ENCODE data around the gene BCL7C. TPM values are rescaled to one million over a fixed set of nuclear protein-coding genes. Genes with fewer than 3 reads are reported as not detected.
A peak's percentile ranks its signal among the peaks of the same experiment; 100 is the strongest.

BCL7C gene
- total and polyA plus RNA-seq, 2 of the 4 experiments (the other 2 are of a cell fraction), result 32.3 to 34.9 TPM

GRCh38 chr16:30924913-30925631, 31.2 kb upstream of the BCL7C start:
- Histone ChIP-seq H3K4me2 (ENCODE audit: low read depth, low read length) (peak overlapping the region; percentile 83), H3K18ac (ENCODE audit: low read depth, low read length) (no peak overlapping the region), H2BK120ac (ENCODE audit: low read depth, low read length) (no peak overlapping the region), H2AK5ac (ENCODE audit: low read depth, low read length) (no peak overlapping the region), H2BK15ac (ENCODE audit: low read depth, low read length) (no peak overlapping the region), H4K91ac (ENCODE audit: insufficient read depth, low read depth, low read length) (no peak overlapping the region), H4K5ac (ENCODE audit: low read depth, low read length) (no peak overlapping the region), H3K27me3 (ENCODE audit: control insufficient read depth, insufficient read depth, low read length) (no peaks in the 10 kb centered on the region), H4K8ac (ENCODE audit: low read depth in 2 of 2, low read length in 2 of 2) (no peak overlapping the region), H3K9ac (ENCODE audit: low read depth, low read length) (peak overlapping the region; percentile 69), H2AFZ (replicated peaks; ENCODE audit: low read length, poor library complexity) (no peak overlapping the region), H3K4ac (ENCODE audit: low read depth, low read length) (no peak overlapping the region), H3K56ac (ENCODE audit: extremely low read depth, insufficient read depth, low read length) (no peak overlapping the region), H3K36me3 (ENCODE audit: control insufficient read depth, insufficient read depth, low read length) (peaks cover 22% of the 10 kb centered on the region; the same call in 1 of the 2 replicates), H3K23ac (ENCODE audit: low read depth, low read length) (peak overlapping the region; percentile 53; the same call in 1 of the 2 replicates), H3K4me1 (ENCODE audit: control insufficient read depth, insufficient read depth, low read length) (peaks cover 2% of the 10 kb centered on the region; the same call in 1 of the 2 replicates), H3K9me3 (ENCODE audit: control insufficient read depth, insufficient read depth, low read length) (no peaks in the 10 kb centered on the region), H3K14ac (replicated peaks; ENCODE audit: low read depth, low read length) (peak overlapping the region; percentile 50), H4K20me1 (ENCODE audit: insufficient read depth, low read length) (peaks cover 4% of the 10 kb centered on the region; the same call in 1 of the 2 replicates), H2AK9ac (replicated peaks; ENCODE audit: low read depth, low read length, poor library complexity) (peak overlapping the region; percentile 98), H3K4me3 (ENCODE audit: insufficient read depth, low read depth, low read length) (peak overlapping the region; percentile 53), H3K79me1 (ENCODE audit: low read depth in 1 of 2, low read length in 2 of 2) (peaks cover 4 to 49% of the 10 kb centered on the region in 2 experiments; a peak in 2 of 4 replicates), H2BK20ac (ENCODE audit: low read depth, low read length) (no peak overlapping the region), H3K27ac (ENCODE audit: insufficient read depth, low read length) (no peak overlapping the region), H3K9me1 (ENCODE audit: insufficient read depth, low read length) (no peaks in the 10 kb centered on the region), H2BK5ac (ENCODE audit: low read depth, low read length, poor library complexity, severe bottlenecking) (no peak overlapping the region)
- ChIA-PET POLR2A (ENCODE audit: unreplicated experiment) (interaction anchor here (1.0 kb wide), 1 partner anchor 23 kb away, joined by 3 read pairs; no protein-coding TSS in a partner anchor), CTCF (interaction anchor here (1.5 kb wide), 1 partner anchor 17 kb away, joined by 4 read pairs; no protein-coding TSS in a partner anchor)
- 52% methylated on average over 6 of the region's 11 CpGs; no CpG with 5 or more reads in 1 of the 2 experiments for WGBS, 2 experiments (ENCODE audit: extremely low coverage in 2 of 2, insufficient read length in 1 of 2)
- no peak for TF ChIP-seq RFX5 (IDR thresholded peaks at IDR 0.05; ENCODE audit: low read depth, low read length)
- no peak for TF ChIP-seq FOS (IDR thresholded peaks at IDR 0.05; ENCODE audit: low read depth, low read length)
- TF ChIP-seq CEBPB (IDR thresholded peaks at IDR 0.05; ENCODE audit: low read depth, low read length), result no peak
- no peak for TF ChIP-seq MAZ (IDR thresholded peaks at IDR 0.05; ENCODE audit: borderline replicate concordance, low read depth, low read length)
- TF ChIP-seq BHLHE40 (IDR thresholded peaks at IDR 0.05; ENCODE audit: low read depth, low read length), result no peak
- in situ Hi-C loops (cut with MboI; ENCODE audit: low sequenced_read_pairs), result no loop called here
- intact Hi-C loops (cut with micrococcal nuclease), result loop anchor here (5.0 kb wide), 2 partner anchors 163 to 228 kb away; partner anchors contain the start of genes CFAP119, RNF40 and SRCAP
- dilution Hi-C loops (cut with HindIII; ENCODE audit: low sequenced_read_pairs, unreplicated experiment), result no loop called here
- no TSS peak for BruUV-seq (replicated peaks)
- DNase-seq (no peak), ATAC-seq (ENCODE audit: low read depth) (no peak)
